HEK293 (cell line): ENCODE data around the gene DZIP1.

Experiments used
- ATF2 ChIP-seq: fragments of 450-650 bp; formaldehyde crosslinking; IDR thresholded peaks from 2 replicates; pipeline ENCODE4 v1.5.1; 2016; ENCODE audit warnings: missing biosample characterization, missing genetic modification characterization, low read depth
- KLF10 ChIP-seq: fragments of 450-650 bp; IDR thresholded peaks from 2 replicates; pipeline ENCODE4 v1.5.1; 2018; ENCODE audit warnings: missing biosample characterization, mild to moderate bottlenecking, missing genetic modification characterization
- PRDM1 ChIP-seq: fragments of 450-650 bp; formaldehyde crosslinking; IDR thresholded peaks from 2 replicates; pipeline ENCODE4; 2016; ENCODE audit warnings: missing biosample characterization, missing genetic modification characterization
- REST ChIP-seq: fragments of 450-650 bp; formaldehyde crosslinking; IDR thresholded peaks from 2 replicates; pipeline ENCODE4 v1.5.1; 2016; ENCODE audit warnings: missing biosample characterization, missing genetic modification characterization
- ZBTB8A ChIP-seq: fragments of 450-650 bp; formaldehyde crosslinking; IDR thresholded peaks from 2 replicates; pipeline ENCODE4 v1.5.1; 2016; ENCODE audit warnings: missing biosample characterization, missing genetic modification characterization
- ZNF155 ChIP-seq: fragments of 450-650 bp; formaldehyde crosslinking; IDR thresholded peaks from 2 replicates; pipeline ENCODE4 v1.5.1; 2016; ENCODE audit warnings: missing biosample characterization, missing genetic modification characterization
- ZNF175 ChIP-seq: fragments of 450-650 bp; formaldehyde crosslinking; IDR thresholded peaks from 2 replicates; pipeline ENCODE4 v1.5.1; 2016; ENCODE audit warnings: missing biosample characterization, missing genetic modification characterization
- ZNF529 ChIP-seq: fragments of 450-650 bp; formaldehyde crosslinking; IDR thresholded peaks from 2 replicates; pipeline ENCODE4 v1.5.1; 2017; ENCODE audit warnings: missing genetic modification characterization, missing biosample characterization; ENCODE audit not compliant: insufficient replicate concordance
- ZNF530 ChIP-seq: fragments of 450-650 bp; formaldehyde crosslinking; IDR thresholded peaks from 2 replicates; pipeline ENCODE4 v1.5.1; 2016; ENCODE audit warnings: low read depth, missing biosample characterization, missing genetic modification characterization
- ZNF629 ChIP-seq: fragments of 450-650 bp; formaldehyde crosslinking; IDR thresholded peaks from 2 replicates; pipeline ENCODE4 v1.5.1; 2017; ENCODE audit warnings: missing biosample characterization, missing genetic modification characterization
- ZNF707 ChIP-seq: fragments of 450-650 bp; formaldehyde crosslinking; IDR thresholded peaks from 2 replicates; pipeline ENCODE4 v1.5.1; 2016; ENCODE audit warnings: missing biosample characterization, missing genetic modification characterization
- TF ChIP-seq, protein P1 (sequence below): fragments of 450-650 bp; formaldehyde crosslinking; IDR thresholded peaks from 2 replicates; pipeline ENCODE4 v1.5.1; 2016; ENCODE audit warnings: missing biosample characterization, missing genetic modification characterization

- TF ChIP-seq REST (tag by site-specific recombination) (no peak), ATF2 (no peak), ZNF629 (tag by site-specific recombination) (no peak), PRDM1 (no peak), ZNF175 (no peak), ZBTB8A (tag by site-specific recombination) (no peak), ZNF530 (no peak), ZNF529 (tag by site-specific recombination) (no peak), KLF10 (tag by site-specific recombination) (no peak), ZNF707 (no peak), ZNF155 (tag by site-specific recombination) (no peak)
- TF ChIP-seq, protein P1, sequence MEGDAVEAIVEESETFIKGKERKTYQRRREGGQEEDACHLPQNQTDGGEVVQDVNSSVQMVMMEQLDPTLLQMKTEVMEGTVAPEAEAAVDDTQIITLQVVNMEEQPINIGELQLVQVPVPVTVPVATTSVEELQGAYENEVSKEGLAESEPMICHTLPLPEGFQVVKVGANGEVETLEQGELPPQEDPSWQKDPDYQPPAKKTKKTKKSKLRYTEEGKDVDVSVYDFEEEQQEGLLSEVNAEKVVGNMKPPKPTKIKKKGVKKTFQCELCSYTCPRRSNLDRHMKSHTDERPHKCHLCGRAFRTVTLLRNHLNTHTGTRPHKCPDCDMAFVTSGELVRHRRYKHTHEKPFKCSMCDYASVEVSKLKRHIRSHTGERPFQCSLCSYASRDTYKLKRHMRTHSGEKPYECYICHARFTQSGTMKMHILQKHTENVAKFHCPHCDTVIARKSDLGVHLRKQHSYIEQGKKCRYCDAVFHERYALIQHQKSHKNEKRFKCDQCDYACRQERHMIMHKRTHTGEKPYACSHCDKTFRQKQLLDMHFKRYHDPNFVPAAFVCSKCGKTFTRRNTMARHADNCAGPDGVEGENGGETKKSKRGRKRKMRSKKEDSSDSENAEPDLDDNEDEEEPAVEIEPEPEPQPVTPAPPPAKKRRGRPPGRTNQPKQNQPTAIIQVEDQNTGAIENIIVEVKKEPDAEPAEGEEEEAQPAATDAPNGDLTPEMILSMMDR (tag by site-specific recombination): no peak
Observed at GRCh38 chr13:95579303-95579702, 65.2 kb downstream of the DZIP1 start.
